GM19240 (cell line): ENCODE data around the gene HP1BP3.

Experiments
- DNase-seq: peaks from one replicate; pipeline ENCODE4 v3.0.0; 2011; ENCODE audit warnings: low spot score; ENCODE audit not compliant: insufficient read length

Gene HP1BP3

DNA sequence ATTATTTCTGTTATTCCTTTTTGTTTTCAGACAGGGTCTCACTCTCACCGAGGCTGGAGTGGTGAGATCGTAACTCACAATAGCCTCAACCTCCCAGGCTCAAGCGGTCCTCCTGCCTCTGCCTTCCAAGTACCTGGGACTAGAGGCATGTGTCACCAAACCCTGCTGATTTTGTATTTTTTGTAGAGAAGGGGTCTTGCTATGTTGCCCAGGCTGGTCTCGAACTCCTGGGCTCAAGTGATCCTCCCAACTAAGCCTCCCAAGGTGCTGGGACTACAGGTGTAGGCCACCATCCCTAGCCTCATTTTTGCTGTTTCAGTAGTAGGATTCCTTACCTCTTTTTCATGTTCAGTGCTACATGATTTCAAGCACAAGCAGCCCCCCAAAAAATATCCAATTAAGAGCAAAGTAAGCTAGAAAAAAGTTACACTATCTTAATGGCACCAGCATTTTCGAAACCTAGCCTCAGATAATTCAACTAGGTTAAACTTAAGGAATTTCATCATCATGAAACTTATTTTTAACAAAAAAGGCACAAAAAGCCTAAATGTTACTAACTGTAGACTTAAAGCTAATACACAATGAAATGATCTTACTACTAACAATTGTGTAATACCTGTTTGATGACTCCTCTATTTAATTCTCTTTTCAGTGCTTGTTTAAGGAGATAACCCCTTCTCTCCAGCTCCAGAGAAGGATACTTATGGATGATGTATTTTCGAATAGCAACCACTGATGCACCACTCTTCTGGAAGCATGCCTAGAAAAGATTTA is 16.6 kb downstream of the HP1BP3 start:
- no peak for DNase-seq

DNA sequence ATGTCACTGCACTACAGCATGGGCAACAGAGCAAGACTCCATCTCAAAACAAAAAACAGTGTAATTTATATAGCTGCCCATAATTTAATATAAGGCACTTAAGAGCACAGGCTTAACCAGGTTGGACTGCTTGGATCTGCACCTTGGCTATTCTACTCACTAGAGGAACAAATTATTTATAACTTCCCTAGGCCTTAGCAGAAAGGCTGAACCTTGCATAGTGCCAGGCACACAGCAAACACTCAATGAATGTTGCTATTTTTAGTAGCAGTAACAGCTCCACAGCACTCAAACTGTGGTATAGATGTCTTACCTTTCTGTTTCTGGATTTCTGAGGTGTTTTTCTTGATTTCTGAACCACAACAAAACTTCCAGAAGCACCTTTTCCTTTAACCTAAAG is 19.8 kb downstream of the HP1BP3 start:
- DNase-seq: no peak

DNA sequence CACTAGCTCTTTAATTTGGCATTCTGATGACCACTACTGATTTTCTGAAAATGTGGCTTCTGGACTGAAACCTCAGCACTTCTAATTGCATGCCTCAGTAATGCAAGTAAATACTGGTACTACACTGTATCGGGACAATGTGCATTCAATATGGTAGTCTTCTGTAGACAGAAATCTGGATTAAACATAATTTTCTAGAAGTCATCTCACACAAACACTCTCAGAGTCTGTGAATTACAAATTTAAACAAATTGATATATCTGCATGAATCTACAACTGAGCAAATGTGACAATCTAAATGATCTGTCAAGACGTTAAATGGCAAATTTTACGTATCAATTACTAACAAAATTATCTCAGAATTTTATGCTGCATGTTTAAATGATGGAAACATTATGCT is 23.7 kb downstream of the HP1BP3 start:
- no peak for DNase-seq

DNA sequence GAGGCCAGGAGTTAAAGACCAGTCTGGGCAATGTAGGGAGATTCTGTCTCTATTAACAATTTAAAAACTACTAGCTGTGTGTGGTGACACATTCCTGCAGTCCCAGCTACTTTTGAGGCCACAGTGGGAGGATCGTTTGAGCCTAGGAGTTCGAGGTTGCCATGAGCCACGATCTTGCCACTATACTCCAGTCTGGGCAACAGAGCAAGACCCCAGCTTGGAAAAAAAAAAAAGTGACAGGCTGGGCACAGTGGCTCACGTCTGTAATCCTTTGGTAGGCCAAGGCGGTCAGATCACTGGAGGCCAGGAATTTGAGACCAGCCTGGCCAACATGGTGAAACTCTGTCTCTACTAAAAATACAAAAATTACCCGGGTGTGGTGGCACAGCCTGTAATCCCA is 26.8 kb downstream of the HP1BP3 start:
- DNase-seq: no peak

DNA sequence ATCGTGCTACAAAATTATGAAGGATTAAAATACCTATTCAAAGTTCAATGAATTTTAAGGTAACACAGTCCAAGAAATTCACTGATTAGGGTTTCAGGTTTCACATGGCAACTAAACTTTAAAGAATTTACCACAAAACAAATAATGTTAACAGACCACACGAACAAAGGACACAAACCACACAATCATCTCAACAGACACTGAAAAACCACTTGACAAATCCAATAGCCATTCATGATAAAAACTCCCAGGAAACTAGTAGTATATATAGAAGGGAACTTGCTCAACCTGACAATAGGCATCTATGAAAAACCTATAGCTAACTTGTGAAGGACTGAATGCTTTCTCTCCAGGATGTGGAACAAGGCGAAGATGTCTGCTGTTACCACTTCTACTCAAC is 33.5 kb downstream of the HP1BP3 start:
- no peak for DNase-seq

DNA sequence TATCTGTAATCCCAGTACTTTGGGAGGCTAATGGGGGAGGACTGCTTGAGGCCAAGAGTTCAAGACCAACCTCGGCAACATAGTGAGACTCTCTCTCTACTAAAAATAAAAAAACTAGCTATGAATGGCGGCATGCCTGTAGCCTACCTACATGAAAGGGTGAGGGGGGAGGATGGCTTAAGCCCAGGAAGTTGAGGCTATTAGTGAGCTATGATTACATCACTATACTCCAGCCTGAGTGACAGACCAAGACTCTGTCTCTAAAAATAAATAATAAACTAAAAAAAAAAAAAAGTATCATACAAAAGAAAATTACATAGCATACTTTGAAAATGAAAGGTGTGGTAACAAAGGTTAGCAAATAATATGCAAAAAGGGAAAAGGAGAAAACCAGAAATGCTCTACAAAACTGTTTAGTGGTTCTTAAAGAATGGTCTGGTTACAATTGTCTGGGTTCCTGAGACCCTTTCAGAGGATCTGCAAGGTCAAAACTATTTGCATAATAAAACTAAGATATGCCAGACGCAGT is 35.6 kb downstream of the HP1BP3 start:
- DNase-seq: no peak

DNA sequence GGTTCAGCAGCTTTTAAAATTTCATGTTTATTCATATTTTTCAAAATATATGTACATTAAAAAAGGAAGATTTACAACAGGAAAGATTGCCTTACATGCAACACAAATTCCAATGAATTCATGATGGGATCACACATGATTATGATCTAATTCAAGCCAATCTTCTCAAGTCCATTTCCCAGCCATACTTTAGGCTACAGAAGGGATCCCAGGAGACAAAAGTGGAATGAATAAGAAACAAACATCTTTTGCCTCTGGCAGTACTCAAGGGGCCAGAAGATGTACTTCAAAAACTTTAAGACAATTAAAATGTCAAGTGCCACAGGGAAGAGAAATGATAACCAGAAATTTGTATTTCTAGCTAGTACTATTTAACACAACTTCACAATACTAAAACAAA is 44.4 kb downstream of the HP1BP3 start:
- no peak for DNase-seq

DNA sequence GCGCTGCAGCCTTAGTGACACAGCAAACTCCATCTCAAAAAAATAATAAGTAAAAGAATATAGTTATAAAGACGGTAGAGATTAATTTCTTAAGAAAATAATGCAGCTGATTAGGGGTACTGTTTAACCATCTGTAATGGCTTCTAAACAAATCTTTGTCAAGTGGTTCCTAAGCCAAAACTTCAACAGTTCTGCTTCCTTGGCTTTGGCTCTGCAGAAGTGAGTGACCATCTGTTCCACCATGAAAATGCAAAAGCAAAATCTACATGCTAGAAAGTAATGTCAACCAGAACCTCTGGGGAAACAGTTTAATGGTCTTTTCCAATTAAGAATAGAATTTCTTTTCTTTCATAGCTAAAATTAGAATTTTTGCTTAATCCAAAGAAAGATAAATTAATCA is 46.3 kb downstream of the HP1BP3 start:
- DNase-seq: no peak

DNA sequence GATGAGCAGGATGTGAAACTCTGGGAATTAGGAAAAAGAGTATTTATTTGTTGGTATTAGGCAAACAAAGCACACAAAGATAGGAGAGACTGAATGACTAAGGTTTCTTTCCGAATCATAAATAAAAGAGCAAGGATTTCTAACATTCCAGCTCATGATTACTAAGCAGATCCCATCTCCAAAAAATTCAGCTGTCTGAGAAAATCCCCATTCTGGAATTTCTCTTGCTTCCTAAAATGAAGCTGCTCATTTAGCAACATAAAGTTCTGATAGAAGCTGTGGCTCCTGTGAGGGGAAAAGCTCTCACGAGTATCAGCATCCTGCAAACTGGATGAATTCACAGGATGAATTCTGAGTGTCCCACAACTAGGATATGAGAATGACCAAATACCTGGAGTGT is 47.9 kb downstream of the HP1BP3 start:
- DNase-seq: no peak

DNA sequence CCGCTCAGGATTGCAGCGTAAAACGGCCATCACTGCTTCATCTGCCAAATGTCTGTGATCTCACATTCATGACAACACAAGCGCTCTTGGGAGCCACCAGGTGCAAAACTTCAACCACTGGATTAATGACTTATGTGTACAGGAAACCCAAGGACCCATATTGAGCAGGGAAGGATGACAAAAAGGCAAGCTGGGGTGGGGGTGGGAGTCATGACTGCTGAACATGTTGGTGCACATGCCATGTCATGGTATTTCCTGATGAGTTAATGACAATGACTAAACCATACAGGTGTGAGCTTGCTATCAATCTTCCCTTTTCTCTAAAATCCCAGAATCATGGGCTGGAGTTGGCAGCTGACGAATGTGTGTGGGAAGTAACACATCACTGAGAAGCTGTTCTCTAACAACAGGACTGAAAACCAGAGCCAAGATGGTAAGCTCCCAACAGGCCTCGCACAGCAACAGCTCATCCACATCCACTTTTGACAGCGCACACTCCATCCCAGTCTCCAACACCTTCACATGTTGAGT is 51.5 kb downstream of the HP1BP3 start:
- no peak for DNase-seq

DNA sequence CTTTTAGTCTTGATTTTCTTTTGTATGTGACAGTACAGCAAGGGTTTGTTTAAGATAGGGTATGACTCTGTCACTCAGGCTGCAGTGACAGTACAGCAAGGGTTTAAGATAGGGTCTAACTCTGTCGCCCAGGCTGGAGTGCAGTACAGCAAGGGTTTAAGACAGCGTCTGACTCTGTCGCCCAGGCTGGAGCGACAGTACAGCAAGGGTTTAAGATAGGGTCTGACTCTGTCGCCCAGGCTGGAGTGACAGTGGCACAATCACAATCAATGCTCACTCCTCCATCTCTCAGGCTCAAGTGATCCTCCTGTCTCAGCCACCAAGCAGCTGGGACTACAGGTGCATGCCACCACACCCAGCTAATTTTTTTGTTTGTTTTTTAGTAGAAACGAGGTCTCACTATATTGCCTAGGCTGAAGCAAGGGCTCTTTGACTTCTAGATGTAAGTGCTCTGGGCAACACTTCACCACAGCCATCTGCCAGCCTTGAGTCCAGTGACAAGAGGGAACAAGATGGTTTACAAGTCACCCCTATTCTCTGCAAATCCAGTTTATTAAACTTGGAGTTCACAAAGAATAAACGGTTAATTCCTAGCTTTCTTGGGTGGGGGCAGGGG is 53.6 kb downstream of the HP1BP3 start:
- DNase-seq: no peak

DNA sequence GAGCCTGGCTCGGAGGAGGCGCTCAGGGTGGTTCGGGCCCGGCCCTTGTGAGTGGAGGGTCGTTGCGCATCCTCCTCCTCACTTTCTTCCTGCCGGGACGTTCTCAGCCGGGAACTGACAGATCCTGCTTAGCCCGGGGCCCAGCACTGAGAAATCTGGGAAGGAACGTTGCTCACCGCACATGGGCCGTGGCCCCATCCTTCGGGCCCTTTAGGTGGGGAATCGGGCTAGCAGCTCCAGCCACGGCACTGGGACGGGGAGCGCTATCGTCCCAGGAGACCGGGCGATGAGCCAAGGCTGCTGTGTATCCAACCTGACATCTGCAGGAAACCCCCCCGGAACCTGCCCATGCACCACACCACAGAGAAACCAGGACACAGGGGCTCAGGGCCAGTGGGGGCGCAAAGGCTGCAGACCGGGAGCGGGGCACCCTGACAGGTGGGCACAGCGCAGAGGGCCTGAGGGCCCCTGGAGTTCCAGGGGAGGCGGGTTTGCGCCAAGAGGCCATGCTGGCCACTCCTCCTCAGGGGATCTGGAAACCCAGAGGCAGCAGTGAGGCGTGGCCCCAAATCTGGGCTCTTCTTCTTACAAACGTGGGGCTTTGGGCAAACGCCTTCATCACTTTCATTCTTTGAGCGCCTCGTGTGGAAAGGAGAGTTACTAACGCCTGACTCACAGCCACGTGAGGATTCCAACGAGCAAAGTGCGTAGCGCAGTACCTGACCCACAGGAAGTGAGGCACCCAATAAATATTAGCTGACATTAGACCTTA is 54.3 kb downstream of the HP1BP3 start, which contains the start of gene SH2D5:
TSS of gene SH2D5 (minus strand) at position 116 of the 772 bp plus-strand sequence. CDS start 4,659 bp downstream, outside the sequence.
- peak; percentile 72 for DNase-seq

DNA sequence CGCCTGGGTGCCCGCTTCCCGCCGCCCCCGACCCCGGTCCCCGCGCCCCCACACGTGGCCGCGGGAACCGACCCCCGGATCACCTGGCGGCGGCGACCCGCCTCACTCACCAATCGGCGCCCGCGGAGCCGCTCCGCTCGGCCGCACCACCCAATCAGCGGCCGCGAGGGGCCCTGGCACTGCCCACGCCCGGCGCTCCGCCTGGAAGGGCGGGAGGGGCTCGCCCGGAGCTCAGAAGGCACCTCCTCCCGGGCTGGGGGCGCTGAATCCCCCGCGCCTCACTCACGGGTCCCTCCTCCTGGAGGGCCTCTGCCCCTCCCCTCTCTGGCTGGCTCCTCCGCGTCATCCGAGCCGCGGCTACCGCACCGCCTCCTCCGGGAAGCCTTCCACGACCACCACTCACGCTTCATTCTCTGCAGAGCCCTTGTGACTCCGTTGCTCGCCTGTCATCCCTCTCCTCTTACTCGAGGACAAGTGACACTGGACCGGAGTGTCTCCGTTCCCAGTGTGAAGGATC is 55.0 kb downstream of the HP1BP3 start:
- peak; percentile 55 for DNase-seq

DNA sequence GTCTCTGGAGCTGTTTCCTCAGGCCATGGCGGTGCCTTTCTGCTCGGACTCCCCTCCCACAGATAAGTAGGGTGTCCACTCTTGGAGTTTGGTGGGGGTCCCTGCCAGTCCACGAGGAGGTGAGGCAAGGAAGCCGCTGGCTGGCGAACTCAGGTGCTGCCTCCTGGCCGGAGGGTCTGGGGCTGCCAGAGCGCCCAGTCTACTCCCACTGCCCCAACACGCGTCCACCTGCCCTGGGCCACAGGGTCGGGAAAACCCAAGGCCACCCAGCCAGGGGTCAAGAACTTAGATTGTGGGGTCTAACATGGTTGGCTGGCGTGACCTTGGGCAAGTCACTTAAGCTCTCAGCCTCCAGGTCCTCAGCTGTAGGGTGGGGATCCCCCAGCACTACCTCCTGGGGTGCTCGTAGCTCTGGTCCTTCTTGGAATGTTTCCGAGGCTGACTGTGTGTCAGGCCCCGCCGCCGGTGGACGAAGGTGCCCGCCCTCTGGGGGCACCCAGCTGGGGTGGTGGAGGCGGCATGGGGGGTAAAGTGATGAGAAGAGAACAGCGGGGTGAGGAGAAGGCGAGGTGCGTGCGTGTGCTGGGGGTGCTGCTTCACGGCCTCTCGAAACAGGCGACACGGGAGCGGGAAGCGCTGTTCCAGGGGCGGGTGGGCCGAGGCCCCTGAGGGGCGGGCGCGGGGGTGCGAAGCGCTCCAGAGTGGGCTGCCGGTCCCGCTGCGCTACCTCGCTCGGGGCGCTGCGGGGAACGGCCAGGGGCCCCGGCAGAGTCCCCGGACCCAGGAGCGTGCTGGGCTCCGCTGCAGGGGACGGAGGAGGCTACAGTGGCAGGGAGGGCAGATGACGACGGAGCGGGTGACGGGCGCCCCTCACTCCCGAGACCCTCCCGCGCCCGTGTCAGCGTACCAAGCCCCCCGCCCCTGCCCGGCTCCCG is 55.8 kb downstream of the HP1BP3 start:
- no peak for DNase-seq

DNA sequence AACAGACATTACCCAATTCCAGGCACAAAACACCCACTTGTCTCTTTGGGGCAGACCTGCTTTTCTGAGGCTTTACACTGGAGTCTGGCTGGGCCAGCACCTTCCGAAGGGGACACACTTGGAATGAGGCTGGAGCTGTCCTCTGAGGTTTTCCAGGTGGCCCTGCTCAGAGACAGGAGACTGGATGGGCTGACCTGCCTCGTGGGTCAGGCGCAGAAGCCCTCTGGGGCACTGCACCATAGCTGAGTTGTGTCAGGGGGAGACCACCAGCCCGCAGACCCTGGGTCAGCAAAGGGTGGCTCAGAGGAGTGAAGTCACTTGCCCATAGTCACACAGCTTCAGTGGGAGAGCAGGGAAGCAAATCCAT is 56.4 kb downstream of the HP1BP3 start:
- no peak for DNase-seq

DNA sequence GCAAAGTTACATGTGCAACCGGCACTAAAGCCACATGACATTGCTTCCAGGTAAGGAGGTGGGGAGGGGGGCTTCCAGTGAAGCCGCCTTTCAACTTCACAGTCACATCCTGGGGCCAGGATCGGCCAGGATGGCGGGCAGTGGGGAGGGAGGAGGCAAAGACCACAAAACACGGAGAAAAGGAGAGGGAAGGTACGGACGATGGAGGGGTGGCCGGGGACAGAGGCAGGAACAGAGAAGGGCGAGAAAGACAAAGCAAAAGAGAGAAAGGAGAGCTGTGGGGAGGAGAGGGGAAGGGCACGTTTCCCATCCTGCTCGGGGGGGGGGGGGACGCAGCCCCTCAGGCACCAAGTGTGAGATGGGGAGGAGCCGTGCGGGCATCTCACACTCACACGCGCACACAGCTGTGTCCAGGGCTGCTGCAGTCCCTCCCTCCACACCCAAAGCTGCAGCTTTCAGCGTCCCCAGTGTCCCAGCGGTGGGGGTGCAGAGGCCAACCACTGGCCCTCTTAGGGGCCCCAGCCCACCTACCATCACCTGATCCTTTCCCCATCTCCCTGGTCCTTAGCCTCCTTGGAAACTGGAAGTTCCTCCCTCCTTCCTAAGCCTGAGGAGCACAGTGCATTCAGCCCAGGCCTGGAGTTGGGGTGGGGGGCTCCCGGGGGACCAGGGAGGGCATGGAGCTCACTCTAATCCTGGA is 57.0 kb downstream of the HP1BP3 start:
- DNase-seq: no peak

DNA sequence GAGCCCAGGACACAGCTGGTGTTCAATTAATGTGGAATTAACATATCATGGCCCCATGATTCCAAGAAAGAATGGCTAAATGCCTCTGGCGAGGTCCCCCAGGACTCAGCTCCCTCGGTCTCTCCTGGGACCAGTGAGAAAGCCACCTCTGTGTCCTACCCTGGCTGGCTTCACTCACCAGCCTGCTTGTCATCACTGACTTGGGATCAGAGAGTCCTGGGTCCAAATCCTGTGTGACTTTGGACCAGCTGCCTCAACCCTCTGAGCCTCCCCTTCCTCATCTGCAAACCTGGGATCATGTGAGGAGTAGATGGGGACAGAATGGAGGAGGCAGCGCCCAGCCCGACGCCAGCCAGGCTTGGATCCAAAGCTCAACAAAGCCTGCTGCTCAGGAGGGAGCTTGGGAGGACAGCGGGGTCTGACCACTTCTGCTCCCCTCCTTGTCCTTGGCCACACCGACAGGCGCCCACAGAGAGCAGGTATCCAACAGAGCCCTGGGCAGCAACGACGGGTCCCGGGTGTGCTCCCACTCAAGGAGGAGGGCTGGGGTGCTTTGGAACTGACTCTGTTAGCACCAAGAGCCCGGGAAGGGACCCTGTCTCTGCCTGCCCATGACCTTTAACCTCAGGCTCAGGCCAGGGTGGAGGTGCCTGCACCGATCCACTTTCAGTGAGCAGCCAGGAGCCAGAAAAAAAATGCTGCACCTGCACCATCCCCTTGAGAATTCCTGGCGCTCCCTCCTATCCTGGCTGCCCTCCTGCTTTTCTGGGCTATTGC is 57.8 kb downstream of the HP1BP3 start:
- DNase-seq: no peak

DNA sequence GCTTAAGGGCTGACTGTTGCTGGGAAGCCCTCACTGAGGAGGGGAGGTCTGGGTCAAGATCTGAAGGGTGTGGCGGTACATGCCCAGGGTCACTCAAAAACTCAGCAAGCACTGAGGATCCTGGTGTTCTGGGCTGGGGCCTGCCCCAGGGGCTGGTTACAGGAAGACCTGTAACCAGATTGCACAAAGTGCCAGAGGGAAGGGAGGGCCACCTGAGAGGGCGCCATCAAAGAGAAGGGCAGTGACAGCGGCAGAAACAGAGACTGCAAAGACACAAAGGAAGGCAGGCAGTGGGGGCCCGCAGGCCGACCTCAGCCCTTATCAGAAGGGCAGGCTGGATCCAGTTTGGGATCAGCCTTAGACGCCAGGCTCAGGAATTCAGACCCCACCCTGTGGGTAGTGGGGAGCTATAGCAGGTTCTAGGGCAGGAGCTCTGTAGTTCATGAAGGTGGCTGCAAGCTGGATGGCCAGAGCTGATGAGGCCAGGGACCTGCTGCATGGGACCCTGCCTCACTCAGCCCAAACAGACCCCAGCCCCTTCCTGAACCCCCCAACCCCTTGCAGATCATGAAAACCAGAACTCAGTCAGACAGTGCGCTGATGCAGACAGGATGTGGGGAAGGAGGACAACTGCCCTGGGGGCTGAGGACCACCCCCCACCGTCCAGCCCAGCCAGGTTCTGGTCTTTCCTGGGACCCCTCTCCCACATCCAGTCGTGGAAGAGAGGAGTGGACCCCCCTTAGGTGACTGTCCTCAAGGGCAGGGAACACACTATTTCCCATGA is 58.5 kb downstream of the HP1BP3 start:
- DNase-seq: no peak
